K562 (cell line): Measurements from ENCODE around the gene WDR64. TPM values are rescaled to one million over a fixed set of nuclear protein-coding genes. Genes with fewer than 3 reads are reported as not detected.
A peak's percentile ranks its signal among the peaks of the same experiment; 100 is the strongest.

Experiments used
- ADNP ChIP-seq: fragments of 200-800 bp; sonication (Bioruptor generic); IDR thresholded peaks from 2 replicates; pipeline ENCODE4 v1.6.1; 2016; ENCODE audit warnings: missing genetic modification characterization, missing compliant biosample characterization
- ESRRB ChIP-seq: fragments of 250-450 bp; sonication (Bioruptor Pico); IDR thresholded peaks from 2 replicates; pipeline ENCODE4 v1.5.0; 2020; ENCODE audit warnings: mild to moderate bottlenecking, moderate library complexity, borderline replicate concordance
- FOXM1 ChIP-seq, 2 experiments: fragments of 450-650 bp in 1 of 2; sonication (generic) in 1 of 2; formaldehyde crosslinking in 1 of 2; IDR thresholded peaks; 2 replicates each; pipeline versions ENCODE4 v1.6.1 to v1.9.0; 2017 to 2022; ENCODE audit warnings: low read depth in 2 of 2, mild to moderate bottlenecking in 2 of 2, missing genetic modification reagents in 1 of 2, moderate library complexity in 1 of 2
- HDAC8 ChIP-seq: fragments of 450-650 bp; IDR thresholded peaks from 2 replicates; pipeline ENCODE4 v1.6.1; 2016; ENCODE audit warnings: mild to moderate bottlenecking, missing genetic modification characterization, moderate library complexity, missing compliant biosample characterization
- NUFIP1 ChIP-seq: fragments of 450-650 bp; IDR thresholded peaks from 2 replicates; pipeline ENCODE4 v1.6.1; 2018; ENCODE audit not compliant: partially characterized antibody
- RBBP5 ChIP-seq: fragments of 200-600 bp; sonication (generic); IDR thresholded peaks from 2 replicates; pipeline ENCODE4 v1.6.1; 2012; ENCODE audit warnings: borderline replicate concordance, mild to moderate bottlenecking, low read length, control low read depth, inconsistent platforms; ENCODE audit not compliant: insufficient read depth, poor library complexity, severe bottlenecking
- SNRNP70 ChIP-seq: fragments of 200-400 bp; formaldehyde crosslinking; optimal IDR thresholded peaks from 2 replicates; pipeline ENCODE3; 2017; ENCODE audit warnings: low read depth, low read length
- U2AF1 ChIP-seq: fragments of 200-400 bp; formaldehyde crosslinking; optimal IDR thresholded peaks from 2 replicates; pipeline ENCODE3; 2017; ENCODE audit warnings: mild to moderate bottlenecking, low read depth, low read length, moderate library complexity
- ZC3H4 ChIP-seq: sonication (generic); formaldehyde crosslinking; IDR thresholded peaks from 2 replicates; pipeline ENCODE4 v1.9.0; 2021; ENCODE audit warnings: missing genetic modification reagents, borderline replicate concordance
- ZNF778 ChIP-seq: fragments of 450-650 bp; formaldehyde crosslinking; IDR thresholded peaks from 2 replicates; pipeline ENCODE4 v1.4.0; 2020; ENCODE audit warnings: mild to moderate bottlenecking, moderate library complexity
- polyA plus RNA-seq, 8 experiments: library from polyadenylated mRNA; depleted of rRNA in 4 of 8; stranded (reverse) in 5 of 8; unstranded in 3 of 8; fragments of >200 nt; fragmentation: Nextera tagmentation in 2 of 8; fragmentation: Illumina TruSeq in 1 of 8; extraction: Ambion mirVana in 2 of 8; extraction: Trizol in 1 of 8; gene quantifications; 2 replicates each; pipeline versions ENCODE4 v1.2.1 to v1.2.3, GENCODE V29; 2011 to 2014; ENCODE audit warnings: inconsistent platforms in 1 of 8, missing spikeins in 1 of 8
- total RNA-seq, 7 experiments: library from RNA; depleted of rRNA in 6 of 7; stranded (reverse); fragments of >200 nt in 6 of 7; fragmentation: Illumina TruSeq in 2 of 7; extraction: Trizol in 2 of 7; gene quantifications; 2 replicates each; pipeline versions ENCODE4 v1.2.1 to v1.2.3, GENCODE V29; 2011 to 2021; ENCODE audit warnings: low replicate concordance in 1 of 7
- TF ChIP-seq, protein P1 (sequence below): fragments of 250-450 bp; sonication (Bioruptor Pico); IDR thresholded peaks from 2 replicates; pipeline ENCODE4 v1.8.0; 2021; ENCODE audit warnings: mild to moderate bottlenecking, moderate library complexity
- TF ChIP-seq, protein P2 (sequence below): fragments of 250-450 bp; sonication (Bioruptor Pico); IDR thresholded peaks from 2 replicates; pipeline ENCODE4 v1.4.0; 2020; ENCODE audit warnings: mild to moderate bottlenecking, moderate library complexity, borderline replicate concordance
- TF ChIP-seq, protein P3 (sequence below): sonication (generic); formaldehyde crosslinking; IDR thresholded peaks from 2 replicates; pipeline ENCODE4 v1.8.0; 2023; ENCODE audit warnings: mild to moderate bottlenecking, missing genetic modification reagents
- TF ChIP-seq, protein P4 (sequence below), 2 experiments: IDR thresholded peaks in 1 of 2; conservative IDR thresholded peaks in 1 of 2; 2 replicates each; pipeline ENCODE4 v1.6.1; 2016; ENCODE audit warnings: low read depth in 2 of 2, mild to moderate bottlenecking in 1 of 2, missing compliant biosample characterization in 1 of 2, missing genetic modification characterization in 1 of 2, moderate library complexity in 1 of 2

The WDR64 gene
- total and polyA plus RNA-seq, 9 of the 15 experiments (the other 6 are each of a cell fraction or from before 2014, with no cell fraction given): 0.06 to 0.29 (median 0.19) TPM; not detected in 5

DNA sequence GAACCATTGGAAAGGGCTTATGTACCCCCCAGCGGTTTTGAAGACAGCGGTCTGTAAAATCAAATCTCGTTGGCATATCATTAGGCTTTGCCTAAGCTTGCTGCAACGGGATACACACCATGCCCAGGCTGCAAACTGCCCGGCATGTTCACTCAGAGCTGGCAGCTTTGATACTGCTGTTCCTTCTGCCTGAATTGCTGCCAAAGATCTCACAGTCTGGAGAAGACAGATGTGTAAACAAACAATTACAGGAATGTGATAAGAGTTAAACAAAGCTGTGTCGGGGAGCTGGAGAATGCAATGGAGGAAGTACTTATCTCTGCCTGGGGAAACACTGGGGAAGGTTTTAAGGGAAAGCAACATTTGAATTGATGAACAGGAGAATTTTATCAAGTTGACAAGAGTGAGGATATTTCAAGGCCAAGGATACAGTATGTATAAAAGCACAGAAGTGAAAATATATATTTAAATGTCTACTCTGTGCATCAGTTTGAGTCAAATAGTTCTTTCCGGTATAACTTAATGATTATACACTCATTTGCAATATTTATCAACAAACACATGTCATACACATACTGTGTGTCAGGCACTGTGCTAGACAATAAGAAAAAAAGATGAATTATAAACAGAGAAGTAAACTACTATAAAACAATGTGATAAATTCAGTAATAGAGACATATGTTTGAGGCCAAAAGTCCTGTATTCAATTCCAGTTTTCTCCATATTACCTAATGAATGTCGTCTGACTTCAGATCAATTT is 41.8 kb upstream of the WDR64 start (continued):
- TF ChIP-seq, protein P1, sequence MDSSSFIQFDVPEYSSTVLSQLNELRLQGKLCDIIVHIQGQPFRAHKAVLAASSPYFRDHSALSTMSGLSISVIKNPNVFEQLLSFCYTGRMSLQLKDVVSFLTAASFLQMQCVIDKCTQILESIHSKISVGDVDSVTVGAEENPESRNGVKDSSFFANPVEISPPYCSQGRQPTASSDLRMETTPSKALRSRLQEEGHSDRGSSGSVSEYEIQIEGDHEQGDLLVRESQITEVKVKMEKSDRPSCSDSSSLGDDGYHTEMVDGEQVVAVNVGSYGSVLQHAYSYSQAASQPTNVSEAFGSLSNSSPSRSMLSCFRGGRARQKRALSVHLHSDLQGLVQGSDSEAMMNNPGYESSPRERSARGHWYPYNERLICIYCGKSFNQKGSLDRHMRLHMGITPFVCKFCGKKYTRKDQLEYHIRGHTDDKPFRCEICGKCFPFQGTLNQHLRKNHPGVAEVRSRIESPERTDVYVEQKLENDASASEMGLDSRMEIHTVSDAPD (CRISPR knock-in tag): no peak
- no peak for TF ChIP-seq ZC3H4
- TF ChIP-seq FOXM1 (IDR thresholded peaks at IDR 0.05; ENCODE audit: low read depth): no peak; the same call in 1 of the 2 replicates
- TF ChIP-seq FOXM1 (CRISPR knock-in tag; IDR thresholded peaks at IDR 0.05; ENCODE audit: low read depth): no peak
- TF ChIP-seq ZNF778: no peak
- TF ChIP-seq NUFIP1: no peak
- TF ChIP-seq ESRRB (CRISPR knock-in tag): no peak
- TF ChIP-seq SNRNP70: no peak
- TF ChIP-seq, protein P2, sequence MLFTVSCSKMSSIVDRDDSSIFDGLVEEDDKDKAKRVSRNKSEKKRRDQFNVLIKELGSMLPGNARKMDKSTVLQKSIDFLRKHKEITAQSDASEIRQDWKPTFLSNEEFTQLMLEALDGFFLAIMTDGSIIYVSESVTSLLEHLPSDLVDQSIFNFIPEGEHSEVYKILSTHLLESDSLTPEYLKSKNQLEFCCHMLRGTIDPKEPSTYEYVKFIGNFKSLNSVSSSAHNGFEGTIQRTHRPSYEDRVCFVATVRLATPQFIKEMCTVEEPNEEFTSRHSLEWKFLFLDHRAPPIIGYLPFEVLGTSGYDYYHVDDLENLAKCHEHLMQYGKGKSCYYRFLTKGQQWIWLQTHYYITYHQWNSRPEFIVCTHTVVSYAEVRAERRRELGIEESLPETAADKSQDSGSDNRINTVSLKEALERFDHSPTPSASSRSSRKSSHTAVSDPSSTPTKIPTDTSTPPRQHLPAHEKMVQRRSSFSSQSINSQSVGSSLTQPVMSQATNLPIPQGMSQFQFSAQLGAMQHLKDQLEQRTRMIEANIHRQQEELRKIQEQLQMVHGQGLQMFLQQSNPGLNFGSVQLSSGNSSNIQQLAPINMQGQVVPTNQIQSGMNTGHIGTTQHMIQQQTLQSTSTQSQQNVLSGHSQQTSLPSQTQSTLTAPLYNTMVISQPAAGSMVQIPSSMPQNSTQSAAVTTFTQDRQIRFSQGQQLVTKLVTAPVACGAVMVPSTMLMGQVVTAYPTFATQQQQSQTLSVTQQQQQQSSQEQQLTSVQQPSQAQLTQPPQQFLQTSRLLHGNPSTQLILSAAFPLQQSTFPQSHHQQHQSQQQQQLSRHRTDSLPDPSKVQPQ (CRISPR knock-in tag): no peak
- no peak for TF ChIP-seq RBBP5
- TF ChIP-seq, protein P3, sequence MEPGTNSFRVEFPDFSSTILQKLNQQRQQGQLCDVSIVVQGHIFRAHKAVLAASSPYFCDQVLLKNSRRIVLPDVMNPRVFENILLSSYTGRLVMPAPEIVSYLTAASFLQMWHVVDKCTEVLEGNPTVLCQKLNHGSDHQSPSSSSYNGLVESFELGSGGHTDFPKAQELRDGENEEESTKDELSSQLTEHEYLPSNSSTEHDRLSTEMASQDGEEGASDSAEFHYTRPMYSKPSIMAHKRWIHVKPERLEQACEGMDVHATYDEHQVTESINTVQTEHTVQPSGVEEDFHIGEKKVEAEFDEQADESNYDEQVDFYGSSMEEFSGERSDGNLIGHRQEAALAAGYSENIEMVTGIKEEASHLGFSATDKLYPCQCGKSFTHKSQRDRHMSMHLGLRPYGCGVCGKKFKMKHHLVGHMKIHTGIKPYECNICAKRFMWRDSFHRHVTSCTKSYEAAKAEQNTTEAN (CRISPR knock-in tag): no peak
- TF ChIP-seq, protein P4, sequence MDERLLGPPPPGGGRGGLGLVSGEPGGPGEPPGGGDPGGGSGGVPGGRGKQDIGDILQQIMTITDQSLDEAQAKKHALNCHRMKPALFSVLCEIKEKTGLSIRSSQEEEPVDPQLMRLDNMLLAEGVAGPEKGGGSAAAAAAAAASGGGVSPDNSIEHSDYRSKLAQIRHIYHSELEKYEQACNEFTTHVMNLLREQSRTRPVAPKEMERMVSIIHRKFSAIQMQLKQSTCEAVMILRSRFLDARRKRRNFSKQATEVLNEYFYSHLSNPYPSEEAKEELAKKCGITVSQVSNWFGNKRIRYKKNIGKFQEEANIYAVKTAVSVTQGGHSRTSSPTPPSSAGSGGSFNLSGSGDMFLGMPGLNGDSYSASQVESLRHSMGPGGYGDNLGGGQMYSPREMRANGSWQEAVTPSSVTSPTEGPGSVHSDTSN (CRISPR knock-in tag; IDR thresholded peaks at IDR 0.05; ENCODE audit: low read depth): no peak
- TF ChIP-seq, protein P4 (tag; conservative IDR thresholded peaks at IDR 0.05; ENCODE audit: low read depth): peak; percentile 62
- no peak for TF ChIP-seq U2AF1
- TF ChIP-seq ADNP (tag): no peak
- TF ChIP-seq HDAC8 (tag): no peak
